Measurements from ENCODE around the gene DTWD2.

DNA sequence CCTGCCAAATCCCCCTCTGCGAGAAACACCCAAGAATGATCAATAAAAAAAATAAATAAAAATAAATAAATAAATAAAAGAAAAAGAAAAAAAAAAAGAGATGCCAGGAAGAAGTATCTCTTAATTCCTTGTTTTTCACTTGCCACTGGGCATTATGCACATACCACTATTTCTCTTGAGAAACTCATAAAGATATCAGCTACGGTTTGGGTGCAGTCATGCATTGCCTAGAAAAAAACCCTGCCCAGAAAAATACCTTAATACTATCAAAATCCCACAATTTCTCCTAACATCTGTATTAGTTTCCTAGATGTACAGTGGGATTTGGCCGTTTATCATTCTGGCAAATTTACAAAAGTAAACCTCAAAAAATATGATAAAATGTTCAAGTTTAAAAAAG is 22.5 kb downstream of the DTWD2 start:
- TF ChIP-seq, protein P1, sequence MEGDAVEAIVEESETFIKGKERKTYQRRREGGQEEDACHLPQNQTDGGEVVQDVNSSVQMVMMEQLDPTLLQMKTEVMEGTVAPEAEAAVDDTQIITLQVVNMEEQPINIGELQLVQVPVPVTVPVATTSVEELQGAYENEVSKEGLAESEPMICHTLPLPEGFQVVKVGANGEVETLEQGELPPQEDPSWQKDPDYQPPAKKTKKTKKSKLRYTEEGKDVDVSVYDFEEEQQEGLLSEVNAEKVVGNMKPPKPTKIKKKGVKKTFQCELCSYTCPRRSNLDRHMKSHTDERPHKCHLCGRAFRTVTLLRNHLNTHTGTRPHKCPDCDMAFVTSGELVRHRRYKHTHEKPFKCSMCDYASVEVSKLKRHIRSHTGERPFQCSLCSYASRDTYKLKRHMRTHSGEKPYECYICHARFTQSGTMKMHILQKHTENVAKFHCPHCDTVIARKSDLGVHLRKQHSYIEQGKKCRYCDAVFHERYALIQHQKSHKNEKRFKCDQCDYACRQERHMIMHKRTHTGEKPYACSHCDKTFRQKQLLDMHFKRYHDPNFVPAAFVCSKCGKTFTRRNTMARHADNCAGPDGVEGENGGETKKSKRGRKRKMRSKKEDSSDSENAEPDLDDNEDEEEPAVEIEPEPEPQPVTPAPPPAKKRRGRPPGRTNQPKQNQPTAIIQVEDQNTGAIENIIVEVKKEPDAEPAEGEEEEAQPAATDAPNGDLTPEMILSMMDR (IDR thresholded peaks at IDR 0.05) = no peak
- TF ChIP-seq POLR2AphosphoS5 (IDR thresholded peaks at IDR 0.05) = no peak

Data from gastroesophageal sphincter (tissue), 3 donors.